Stimulated activated CD8-positive, alpha-beta memory T cell treated with anti-CD3 and anti-CD28 coated beads, Interleukin-4, amount 100 ng/mL, for 48 hours (primary cell): ENCODE measurements around the gene SDE2.
"Not testable (repeated sequence)": the region's sequence is repeated elsewhere in the genome, so short reads cannot be mapped to it uniquely, and the experiment has no call there.

Experiments
- DNase-seq: peaks from one replicate; pipeline ENCODE4 v3.0.0-alpha.2; 2020

The SDE2 gene

DNA sequence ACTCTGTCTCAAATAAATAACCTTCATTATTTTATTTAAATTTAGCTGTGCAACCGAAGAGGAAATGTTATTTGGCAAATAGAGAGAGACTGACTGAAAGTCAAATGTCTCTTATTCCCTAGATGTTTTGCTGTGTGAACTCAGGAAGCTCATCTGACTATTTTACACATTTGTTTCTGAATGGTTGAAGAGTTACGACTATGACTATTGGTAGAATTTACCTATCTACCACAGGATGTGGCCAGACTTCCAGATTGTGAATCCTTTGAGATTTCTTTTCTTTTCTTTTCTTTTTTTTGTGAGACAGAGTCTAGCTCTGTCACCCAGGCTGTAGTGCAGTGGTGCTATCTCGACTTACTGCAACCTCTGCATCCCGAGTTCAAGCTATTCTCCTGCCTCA, 5.3 kb upstream of the SDE2 start:
- DNase-seq: no peak

DNA sequence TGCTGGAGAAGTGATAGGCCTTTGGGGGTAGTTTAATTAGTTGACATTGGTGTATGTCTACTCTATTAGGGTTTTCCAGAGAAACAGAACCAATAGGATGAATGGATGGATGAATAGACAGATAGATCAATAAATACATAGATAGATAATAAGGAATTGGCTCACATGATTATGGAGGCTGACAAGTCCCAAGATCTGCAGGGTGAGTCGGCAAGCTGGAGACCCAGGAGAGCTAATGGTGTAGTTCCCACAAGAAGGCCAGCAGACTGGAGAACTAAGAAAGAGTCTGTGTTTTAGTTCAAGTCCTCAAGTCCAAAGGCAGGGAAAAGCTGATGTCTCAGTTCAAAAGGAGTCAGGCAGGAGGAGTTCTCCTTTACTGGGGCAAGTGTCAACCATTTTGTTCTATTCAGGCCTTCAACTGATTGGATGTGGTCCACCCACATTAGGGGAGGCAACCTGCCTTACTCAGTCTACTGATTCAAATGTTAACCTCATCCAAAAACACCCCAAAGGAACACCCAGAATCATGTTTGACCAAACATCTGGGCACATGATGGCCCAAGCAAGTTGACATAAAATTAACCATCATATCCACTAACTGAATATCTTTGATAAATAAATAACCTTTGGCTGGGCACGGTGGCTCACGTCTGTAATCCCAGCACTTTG, 4.5 kb upstream of the SDE2 start:
- no peak for DNase-seq

DNA sequence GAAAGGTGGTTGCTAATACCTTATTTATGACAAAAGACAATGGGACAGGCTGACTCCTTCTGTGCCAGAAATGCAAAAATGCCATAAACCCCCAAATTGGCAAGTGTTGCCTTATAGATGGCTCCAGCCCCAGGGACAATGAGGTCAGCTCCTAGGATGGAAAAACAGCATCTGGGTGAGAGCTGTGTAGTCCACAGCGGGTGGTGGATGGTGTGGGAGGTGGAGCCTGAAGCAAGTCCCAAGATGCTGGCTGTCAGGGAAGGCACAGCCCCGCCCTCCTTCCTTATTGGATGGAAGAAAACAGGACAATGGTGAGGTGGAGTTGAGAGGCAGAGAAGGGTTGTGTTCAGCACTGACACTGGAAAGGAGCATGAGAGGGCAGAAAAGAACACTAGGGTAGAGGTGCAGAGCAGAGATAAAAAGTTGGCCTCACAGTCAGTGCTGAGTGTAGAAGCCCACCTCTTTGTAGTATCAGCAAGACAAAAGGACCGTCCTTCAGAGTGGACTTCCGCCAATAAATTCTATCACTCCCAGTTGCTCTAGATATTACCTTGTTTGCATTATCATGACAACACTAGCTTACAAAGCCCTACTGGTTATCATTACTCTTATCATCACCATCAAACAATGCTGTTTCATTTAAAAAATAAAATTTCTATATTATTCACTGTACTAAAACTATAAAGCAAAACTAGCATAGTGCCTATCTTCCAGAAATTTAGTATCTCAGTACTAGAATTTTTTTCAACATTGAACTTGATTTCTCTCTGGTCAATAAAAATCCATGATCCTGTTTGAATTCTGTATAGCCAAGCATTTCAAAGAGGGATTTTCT, 3.7 kb upstream of the SDE2 start:
- DNase-seq: peak; percentile 52

DNA sequence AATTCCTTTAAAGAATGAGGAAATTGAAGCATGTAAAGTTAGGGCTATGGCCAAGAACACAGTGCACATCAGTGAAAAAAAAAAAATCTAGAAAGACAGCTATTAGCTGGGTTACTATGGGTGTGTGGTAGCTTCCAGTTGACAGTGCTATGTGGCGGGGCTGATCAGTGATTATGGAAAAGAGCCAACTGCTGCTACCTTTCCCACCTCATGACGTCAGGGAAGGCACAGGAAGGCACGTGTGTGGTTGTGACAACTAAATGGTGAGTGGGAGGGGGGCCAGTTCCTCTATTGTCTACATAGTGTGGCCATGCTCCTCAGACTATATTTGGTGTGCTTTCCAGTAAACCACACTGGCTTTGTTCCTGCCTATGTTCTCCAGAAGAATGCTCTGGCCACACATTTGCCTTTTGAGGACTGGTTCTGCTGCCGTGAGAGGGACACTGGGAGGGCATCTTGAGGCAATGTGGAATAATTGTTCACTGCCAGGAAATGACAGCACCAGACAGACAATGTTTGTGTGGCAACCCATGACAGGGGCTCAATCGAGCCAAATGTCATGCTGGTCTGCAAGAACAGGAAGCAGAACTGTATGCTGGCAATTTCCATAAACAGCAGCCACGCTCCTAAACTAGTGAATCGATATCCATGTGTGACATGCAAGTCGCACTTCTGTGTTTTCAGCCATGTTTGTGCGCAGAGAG, 3.0 kb upstream of the SDE2 start:
- DNase-seq: peak; percentile 61

DNA sequence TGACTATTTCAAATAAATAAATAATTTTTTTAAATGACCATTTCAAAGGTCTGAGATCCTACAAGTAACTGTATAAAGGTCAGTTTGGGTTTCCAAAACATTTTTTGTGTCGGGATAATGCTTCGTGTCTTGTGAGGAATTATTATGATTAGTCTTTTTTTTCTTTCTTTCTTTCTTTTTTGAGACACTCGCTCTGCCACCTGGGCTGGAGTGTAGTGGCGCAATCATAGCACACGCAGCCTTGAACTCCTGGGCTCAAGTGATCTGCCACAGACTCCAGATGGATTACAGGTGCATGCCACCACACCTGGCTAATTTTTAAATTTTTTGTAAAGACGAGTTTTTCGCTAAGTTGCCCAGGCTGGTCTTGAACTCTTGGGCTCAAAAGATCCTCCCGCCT, 1.9 kb upstream of the SDE2 start:
- no peak for DNase-seq

DNA sequence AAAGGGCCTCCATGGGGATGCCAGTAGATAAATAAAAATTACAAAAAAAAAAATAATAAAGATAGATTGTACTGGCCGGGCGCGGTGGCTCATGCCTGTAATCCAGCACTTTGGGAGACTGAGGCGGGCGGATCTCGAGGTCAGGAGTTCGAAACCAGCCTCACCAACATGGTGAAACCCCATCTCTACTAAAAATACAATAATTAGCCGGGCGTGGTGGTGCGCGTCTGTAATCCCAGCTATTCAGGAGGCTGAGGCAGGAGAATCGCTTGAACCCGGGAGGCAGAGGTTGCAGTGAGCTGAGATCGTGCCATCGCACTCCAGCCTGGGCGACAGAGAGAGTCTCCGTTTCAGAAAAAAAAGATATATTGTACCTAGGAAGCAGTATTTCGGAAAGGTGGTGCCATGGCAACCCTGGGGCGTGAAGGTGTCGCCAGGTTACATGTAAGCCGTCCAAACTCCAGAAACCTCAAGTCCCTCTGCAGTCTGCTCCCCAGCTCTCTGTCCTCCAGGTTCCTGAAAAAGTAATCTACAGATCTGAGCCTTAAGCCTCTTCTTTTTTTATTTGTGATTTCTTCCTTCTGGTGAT, 1.4 kb upstream of the SDE2 start:
- not testable (repeated sequence) for DNase-seq

DNA sequence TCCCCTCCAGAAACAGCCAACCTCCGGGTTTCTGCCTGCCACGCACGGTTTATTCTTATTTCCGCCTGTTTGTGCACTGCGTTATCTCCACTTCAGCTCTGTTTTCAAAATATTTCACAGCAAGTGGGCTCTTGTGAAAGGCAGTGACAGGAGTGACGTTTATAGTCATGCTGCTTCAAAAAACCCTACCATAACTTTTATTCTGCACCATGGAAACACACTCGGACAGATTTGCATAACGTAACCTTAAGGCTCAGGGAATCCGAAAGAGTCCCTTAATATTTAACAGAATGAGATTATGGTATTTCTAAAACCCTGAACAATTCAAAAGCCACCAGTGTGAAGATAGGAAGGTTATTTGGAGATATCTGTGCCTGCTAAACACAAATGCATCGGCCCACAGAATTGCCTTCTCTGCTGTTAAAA, 782 bp upstream of the SDE2 start:
- no peak for DNase-seq

DNA sequence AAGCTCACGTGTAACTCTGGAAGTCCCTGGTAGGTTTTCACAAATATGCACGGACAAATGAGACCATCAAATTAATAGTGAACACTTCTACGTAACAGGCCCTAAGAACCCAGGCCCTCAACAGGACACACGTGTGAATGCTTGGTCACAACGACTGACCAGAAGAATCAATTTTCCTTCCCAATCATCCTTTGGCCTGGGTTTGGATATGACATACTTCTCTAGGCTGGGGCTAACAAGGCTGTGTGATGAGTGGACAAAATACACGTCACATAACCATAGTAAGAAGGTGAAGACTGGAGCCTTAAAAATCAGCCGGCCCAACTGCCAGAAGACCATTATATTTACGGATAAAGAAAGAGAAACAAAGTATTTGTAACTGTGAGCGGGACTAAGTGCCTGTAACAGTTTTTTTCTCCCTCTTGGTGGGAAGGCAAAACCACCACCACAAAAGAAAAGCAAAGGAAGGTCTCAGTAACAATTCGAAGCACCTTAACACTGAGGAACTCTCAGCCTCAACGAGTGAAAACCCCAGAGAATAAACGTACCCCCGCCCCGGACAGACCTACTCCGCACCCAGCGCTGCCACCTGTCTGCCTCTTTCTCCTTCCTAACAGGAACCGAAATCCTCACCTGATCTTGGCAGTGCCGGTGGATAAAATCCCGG, 450 bp downstream of the SDE2 start:
- DNase-seq: no peak

DNA sequence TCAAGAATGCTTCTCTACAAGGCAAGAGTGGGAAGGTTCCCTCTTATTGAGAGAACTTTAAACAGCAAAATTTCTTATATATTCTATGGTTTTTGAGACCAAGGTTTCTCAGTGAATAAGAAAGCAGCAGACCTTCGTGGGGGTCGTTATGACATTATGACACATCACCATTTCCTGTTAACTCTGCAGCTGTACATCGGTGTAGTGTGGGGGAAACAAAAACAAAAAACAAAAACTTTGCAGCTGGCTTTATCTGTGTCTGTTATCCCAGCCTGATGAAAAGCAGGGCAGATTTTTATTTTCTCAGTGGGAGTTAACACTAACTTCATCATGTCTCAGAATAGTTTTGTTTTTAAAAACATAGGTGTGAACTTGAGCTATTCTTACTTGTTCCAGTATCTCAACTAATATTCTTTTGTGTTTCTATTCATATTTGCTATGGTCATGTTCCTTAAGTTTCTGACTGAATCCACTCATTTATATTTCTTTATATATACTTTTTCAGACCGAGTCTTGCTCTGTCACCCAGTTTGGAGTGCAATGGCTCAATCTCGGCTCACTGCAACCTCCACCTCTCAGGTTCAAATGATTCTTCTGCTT, 2.1 kb downstream of the SDE2 start:
- no peak for DNase-seq

DNA sequence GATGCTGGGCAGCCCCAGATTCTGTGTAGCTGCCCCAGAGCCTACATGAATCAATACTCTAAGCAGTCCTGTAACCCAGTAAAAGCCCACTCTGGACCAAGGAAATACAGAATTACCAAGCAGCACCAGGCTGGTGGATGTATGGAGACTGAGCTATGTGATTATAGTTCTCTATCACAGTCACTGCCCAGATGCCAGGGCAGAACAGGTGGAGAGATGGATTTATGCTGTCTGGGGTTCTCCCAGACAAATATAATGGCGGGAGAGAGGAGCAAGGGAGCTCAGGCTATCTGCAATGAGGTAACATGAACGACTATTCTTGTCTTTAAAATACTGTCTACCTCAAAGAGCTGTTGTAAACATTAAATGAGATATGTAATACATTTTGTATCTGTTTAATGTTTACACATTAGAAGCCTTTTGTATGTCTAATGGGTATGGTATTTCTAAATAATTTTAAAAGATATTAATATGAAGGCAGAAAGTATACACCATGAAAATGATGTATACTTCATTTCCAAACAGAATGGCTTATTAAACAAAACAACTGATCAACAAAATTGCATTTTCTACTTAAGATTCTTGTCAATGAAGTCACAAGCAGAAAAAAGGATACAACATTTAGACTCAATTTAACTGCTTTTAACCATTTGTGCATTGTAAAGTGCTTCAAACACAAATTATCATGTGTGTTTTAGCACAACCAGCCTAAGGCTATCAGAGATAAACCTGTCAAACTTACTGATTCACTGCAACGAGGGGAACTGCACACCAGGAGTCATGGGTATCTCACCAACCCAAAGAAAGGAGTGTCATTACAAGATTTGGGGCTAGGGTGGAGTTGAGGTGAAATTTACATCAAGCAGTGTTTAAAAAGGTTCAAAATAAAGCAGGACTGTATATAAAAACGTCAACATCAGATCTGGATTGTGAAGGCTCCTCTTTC, 3.0 kb downstream of the SDE2 start:
- no peak for DNase-seq

DNA sequence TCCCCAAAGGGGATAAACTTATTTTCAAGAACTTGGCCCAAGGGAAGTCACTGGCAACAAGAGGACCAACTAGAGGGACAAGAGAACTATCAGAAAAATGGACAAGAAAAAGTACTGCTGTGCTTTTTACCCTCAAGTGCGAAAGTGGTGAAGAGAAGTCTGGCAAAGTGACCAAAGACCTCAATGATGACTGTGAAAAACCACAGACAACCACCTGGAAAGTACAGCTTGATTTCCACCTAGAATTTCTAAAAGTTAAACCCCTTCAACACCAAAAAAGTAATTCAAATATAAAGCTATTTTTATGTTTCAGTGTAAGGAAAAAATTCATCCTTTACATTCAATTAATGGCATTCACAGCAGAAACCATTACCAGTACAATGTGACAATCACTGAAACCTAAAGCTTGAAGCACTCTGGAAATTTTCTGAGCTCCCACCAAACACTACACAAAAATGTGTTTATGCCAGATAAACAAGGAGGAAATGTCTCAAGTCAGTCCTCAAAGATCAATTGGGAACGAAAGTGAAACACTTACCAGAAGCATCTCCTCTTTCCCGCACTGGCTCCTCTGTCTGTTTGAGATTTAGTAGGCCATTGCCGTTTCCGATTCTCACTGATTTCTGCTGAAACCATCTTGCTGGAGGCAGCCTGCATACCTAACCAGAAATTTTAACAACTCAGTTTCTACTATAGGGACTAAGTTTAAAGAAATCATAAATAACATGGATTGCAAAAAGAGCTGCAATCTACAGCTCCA, 8.3 kb downstream of the SDE2 start:
- DNase-seq: no peak

DNA sequence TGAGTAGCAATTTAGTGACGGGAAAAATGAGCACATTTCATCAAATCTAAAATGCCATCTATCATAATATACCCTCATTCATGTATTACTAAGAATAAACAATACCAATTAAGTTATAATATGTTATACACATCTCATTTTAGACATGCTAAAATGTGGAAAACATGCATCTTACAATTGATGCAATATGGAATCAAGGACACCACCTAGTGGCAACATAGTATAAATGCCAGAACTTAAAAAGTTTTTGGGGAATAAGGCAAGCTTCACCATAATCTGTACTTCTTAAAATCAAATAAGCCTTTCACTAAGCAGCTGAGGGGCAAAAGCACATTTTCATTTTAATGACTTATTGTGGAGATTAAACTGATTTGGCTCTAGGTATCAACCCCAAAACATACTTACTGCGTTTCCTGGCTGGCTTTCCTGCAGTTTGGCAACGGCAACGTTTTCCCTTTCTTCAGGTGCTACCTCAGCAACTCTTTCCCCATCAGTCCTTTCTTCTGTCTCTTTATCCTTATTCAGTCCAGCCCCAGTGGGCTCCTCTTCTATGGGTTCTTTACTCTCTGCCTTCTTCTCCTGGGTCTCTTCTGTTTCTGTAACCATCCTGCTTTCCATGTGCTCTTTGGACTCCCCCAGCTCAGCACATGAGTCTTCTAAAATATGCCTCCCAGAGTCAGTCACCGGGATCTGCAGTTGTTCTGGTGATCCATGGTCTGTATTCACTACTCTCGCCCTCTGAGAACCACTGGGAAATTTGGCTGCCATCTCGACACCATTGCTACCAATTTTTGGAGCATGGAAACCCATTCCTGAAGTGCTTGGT, 11.4 kb downstream of the SDE2 start:
- DNase-seq: no peak

DNA sequence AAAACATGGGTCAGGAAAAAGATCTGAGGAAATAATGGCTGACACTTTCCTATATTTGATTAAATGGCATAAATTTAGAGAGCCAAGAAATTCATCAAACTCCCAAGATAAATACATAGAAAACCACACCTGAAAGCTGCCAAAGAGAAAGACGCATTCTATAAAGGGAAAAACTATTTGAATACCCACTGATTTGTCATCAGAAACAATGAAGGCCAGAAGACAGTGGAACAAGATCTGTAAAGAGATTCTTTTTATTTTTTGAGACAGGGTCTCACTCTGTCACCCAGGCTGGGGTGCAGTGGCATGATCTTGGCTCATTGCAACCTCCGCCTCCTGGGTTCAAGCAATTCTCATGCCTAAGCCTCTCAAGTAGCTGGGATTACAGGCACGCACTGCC, 17.4 kb downstream of the SDE2 start:
- DNase-seq: no peak

DNA sequence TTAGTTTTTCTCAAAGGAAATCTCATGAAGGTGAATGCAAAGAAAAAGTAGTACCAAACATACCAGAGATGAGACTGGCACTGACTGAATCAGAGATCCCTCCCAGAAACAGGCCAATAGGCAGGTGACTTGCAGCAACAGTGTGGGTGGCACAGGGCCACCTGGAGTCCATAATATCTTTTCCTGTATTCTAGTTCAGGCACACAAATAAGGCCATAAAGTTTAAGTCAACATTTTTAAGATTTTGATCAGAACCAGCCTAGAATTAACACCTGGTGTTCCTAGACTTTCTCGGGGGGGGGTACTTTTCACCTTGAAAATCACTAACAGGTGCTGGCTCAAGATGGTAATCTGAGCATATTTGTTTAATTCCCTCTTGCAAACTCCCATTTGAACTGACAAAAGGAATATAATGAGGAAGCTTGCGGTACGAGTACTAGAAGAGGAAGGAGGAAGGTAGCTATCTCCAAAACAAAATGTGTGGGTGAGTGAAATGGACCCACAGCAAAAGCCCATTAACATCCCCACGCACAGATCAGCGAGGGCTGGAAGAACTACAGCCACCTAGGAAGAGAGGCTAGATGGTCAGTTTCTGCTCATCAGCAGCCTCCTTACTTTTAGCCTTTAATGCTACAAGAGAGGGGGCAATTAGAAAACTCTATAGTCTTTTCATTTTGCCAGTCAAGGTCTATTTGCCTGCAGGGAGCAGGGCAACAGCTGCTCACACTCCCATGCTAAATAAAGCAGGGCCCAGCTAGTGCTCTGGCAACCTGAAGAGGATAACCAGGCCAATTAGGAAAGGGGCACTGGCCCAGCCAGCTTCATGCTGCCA, 18.9 kb downstream of the SDE2 start:
- no peak for DNase-seq

DNA sequence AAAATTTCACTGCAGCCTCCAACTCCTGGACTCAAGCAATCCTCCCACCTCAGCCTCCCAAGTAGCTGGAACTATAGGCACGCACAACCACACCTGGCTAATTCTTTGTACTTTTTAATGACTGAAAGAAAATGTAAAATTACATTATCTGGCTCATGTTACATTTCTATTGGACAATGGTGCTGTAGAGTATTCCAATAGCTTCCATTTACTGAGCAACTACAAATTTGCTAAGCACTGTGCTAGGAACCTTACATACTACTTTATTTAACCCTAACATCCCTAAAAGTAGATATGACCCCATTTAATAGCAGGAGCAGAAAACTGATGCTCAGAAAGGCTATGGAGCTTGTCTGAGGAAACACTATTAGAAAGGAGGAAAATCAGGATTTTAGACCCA, 19.7 kb downstream of the SDE2 start:
- no peak for DNase-seq

DNA sequence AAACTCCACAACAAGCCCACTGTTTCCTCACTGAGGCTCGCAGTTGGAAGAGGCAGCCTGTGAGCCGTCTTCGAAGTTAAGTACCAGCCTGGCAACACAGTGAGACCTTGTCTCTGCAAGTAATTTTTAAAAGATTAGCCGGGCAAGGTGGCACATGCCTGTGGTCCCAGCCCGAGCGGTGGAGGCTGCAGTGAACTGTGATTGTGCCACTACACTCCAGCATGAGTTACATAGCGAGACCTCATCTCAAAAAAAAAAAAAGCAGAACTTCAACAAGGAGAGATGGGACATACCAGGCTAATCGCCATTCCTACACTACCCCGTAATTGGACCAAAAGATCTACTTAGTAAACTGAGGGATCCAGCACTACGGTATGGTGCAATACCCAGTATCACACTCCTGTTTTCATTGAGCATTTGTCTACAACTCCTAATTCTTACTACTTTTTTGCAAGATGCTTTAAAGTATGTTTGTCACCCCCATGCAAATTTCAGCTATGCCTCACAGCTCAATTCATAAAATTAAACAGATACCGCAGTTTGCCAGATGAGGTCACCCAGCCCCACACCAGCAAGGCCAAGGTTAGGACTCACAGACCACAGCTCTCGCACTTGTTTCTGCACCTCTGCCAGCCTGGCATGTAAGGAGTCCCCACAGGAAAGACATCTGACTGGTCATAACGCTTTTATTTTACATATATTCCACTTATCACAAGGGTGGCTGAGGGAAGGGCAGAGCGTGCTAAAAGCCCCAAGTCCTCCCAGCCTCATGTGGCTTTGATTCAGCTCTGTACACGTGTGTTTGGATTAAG, 21.0 kb downstream of the SDE2 start:
- DNase-seq: no peak

DNA sequence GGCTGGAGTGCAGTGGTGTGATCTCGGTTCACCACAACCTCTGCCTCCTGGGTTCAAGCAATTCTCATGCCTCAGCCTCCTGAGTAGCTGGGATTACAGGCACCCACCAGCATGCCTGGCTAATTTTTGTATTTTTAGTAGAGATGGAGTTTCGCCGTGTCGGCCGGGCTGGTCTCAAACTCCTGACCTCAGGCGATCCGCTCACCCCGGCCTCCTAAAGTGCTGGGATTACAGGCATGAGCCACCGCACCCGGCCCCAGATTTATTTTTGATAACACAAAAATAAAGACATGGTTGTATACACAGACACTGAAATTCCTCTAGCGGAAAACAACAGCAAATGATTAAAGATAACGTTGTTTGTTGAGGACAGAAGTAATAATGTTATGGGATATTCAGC, 24.0 kb downstream of the SDE2 start:
- not testable (repeated sequence) for DNase-seq

DNA sequence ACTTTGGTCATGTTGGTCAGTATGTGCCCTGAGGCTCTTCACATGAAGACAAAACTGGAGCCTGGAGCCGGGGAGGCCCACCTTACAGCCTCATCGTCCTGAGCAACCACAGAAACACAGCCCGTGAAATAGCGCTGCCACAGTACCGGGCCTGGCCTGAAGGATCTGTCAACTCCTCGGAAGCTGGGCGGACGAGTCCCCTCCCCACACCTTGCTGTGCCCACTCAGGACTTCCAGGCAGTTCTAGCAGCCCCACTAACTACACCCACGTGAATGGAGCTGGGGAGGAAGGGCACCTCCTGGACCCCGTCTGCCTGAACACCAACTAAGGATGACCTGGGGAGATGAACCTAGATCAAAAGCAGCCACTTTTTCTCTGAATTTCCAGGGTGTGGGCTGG, 24.7 kb downstream of the SDE2 start:
- DNase-seq: no peak
